Measurements from ENCODE around the gene KCNG3.

KCNG3 gene

GRCh38 chr2:42493468-42494354, at the start of gene KCNG3:
Gene KCNG3 (minus strand): TSS chr2:42493982. CDS start chr2:42493501, 481 bp downstream.
- DNase-seq (ENCODE audit: low read depth in 1 of 2, low spot score in 1 of 2), result peak; percentile 20 to 61

GRCh38 chr2:42542871-42543270, 49.1 kb upstream of the KCNG3 start:
- no peak for DNase-seq (ENCODE audit: low read depth in 1 of 2, low spot score in 1 of 2)

- no peak for DNase-seq (ENCODE audit: low read depth in 1 of 2, low spot score in 1 of 2)
These were observed 43.7 kb upstream of the KCNG3 start for GRCh38 chr2:42537493-42537892.

- no peak for DNase-seq (ENCODE audit: low read depth in 1 of 2, low spot score in 1 of 2)
These were observed 38.6 kb upstream of the KCNG3 start for GRCh38 chr2:42532397-42532796.

- DNase-seq (ENCODE audit: low read depth in 1 of 2, low spot score in 1 of 2), result no peak
These were observed 29.6 kb upstream of the KCNG3 start for GRCh38 chr2:42523341-42523740.

- no peak for DNase-seq (ENCODE audit: low read depth in 1 of 2, low spot score in 1 of 2)
These were observed 28.3 kb upstream of the KCNG3 start for GRCh38 chr2:42522035-42522434.

GRCh38 chr2:42519624-42520023, 25.8 kb upstream of the KCNG3 start:
- no peak for DNase-seq (ENCODE audit: low read depth in 1 of 2, low spot score in 1 of 2)

GRCh38 chr2:42516418-42516901, 22.7 kb upstream of the KCNG3 start:
- DNase-seq (ENCODE audit: low read depth in 1 of 2, low spot score in 1 of 2), result no peak

- DNase-seq (ENCODE audit: low read depth in 1 of 2, low spot score in 1 of 2), result no peak
These were observed 19.6 kb upstream of the KCNG3 start for GRCh38 chr2:42513252-42513918.

GRCh38 chr2:42510608-42511243, 16.9 kb upstream of the KCNG3 start:
- no peak for DNase-seq (ENCODE audit: low read depth in 1 of 2, low spot score in 1 of 2)

GRCh38 chr2:42510191-42510590, 16.4 kb upstream of the KCNG3 start:
- no peak for DNase-seq (ENCODE audit: low read depth in 1 of 2, low spot score in 1 of 2)

GRCh38 chr2:42504364-42505230, 10.8 kb upstream of the KCNG3 start:
- no peak for DNase-seq (ENCODE audit: low read depth in 1 of 2, low spot score in 1 of 2)

GRCh38 chr2:42503291-42503690, 9.5 kb upstream of the KCNG3 start:
- DNase-seq (ENCODE audit: low read depth in 1 of 2, low spot score in 1 of 2), result no peak

- no peak for DNase-seq (ENCODE audit: low read depth in 1 of 2, low spot score in 1 of 2)
These were observed 4.7 kb upstream of the KCNG3 start for GRCh38 chr2:42498497-42498896.

GRCh38 chr2:42495611-42496010, 1.8 kb upstream of the KCNG3 start:
- DNase-seq (ENCODE audit: low read depth in 1 of 2, low spot score in 1 of 2), result no peak

GRCh38 chr2:42495234-42495581, 1.4 kb upstream of the KCNG3 start:
- no peak for DNase-seq (ENCODE audit: low read depth in 1 of 2, low spot score in 1 of 2)

GRCh38 chr2:42494355-42495233, 812 bp upstream of the KCNG3 start:
- peak; percentile 40 to 63 for DNase-seq (ENCODE audit: low read depth in 1 of 2, low spot score in 1 of 2)

- DNase-seq (ENCODE audit: low read depth in 1 of 2, low spot score in 1 of 2), result peak in 1 of 2 donors; percentile 12
These were observed 903 bp downstream of the KCNG3 start for GRCh38 chr2:42492691-42493467.

GRCh38 chr2:42488297-42488696, 5.5 kb downstream of the KCNG3 start:
- no peak for DNase-seq (ENCODE audit: low read depth in 1 of 2, low spot score in 1 of 2)

Measured in stimulated activated CD4-positive, alpha-beta T cell treated with anti-CD3 and anti-CD28 coated beads, Interleukin-15, amount 100 ng/mL, for 1 hour (primary cell).